GM12892 (cell line): ENCODE results near the gene TTC27.

Source experiments
- POLR2A ChIP-seq: IDR thresholded peaks from 2 replicates; pipeline ENCODE4 v1.6.1; 2011; ENCODE audit warnings: low read depth, low read length, control low read depth
- TAF1 ChIP-seq: IDR thresholded peaks from 2 replicates; pipeline ENCODE4 v1.6.1; 2011; ENCODE audit warnings: low read depth, mild to moderate bottlenecking, control low read depth, low read length, borderline replicate concordance

DNA sequence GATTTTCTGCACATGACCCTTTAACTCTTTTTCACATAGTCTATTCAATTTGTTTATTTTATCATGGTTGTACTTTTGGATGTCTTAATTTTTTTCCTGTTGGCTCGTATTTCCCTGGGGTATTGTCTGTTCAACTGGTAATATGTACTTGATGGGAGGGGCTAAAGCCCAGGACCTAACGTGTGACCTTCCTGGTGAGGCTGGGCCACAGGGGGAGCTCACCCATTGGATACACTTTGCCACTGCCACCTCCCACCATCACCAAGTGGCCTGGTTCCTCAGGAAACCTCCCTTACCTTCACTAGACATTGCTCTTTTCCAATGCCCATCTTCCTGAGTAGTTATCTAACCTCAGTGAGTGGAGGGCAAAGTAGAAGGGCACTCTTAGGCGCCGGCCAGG is 175.0 kb downstream of the TTC27 start:
- TF ChIP-seq POLR2A (no peak), TAF1 (no peak)
